Left renal pelvis (tissue), 4 donors: ENCODE data around the gene KANSL2. TPM values are rescaled to one million over a fixed set of nuclear protein-coding genes. Genes with fewer than 3 reads are reported as not detected.

Source experiments
- DNase-seq, 4 donors: peaks; one replicate each; pipeline ENCODE4 v3.0.0-alpha.2; 2013; ENCODE audit warnings: low read depth in 4 of 4, low spot score in 3 of 4
- polyA plus RNA-seq, 4 donors: library from polyadenylated mRNA; unstranded; fragments of 120-200 nt; gene quantifications; one replicate each; pipeline ENCODE4 v1.2.1, GENCODE V29; 2013; ENCODE audit not compliant: insufficient read length in 4 of 4

KANSL2 gene
- polyA plus RNA-seq, 4 donors = 33.6 to 57.1 (median 50.9) TPM

- no peak for DNase-seq
Observed at GRCh38 chr12:48615681-48616080, 66.4 kb downstream of the KANSL2 start.

DNA sequence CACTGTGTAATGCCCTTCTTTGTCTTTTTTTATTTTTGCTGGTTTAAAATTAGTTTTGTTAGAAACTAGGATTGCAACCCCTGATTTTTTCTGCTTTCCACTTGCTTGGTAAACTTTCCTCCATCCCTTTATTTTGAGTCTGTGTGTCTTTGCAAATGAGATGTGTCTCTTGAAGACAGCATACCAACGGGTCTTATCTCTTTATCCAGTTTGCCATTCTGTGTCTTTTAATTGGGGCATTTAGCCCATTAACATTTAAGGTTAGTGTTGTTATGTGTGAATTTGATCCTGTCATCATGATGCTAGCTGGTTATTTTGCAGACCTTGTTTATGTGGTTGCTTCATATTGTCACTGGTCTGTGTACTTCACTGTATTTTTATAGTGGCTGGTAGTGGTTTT, 68.7 kb downstream of the KANSL2 start:
- no peak for DNase-seq

Other genes with a start within 250 kb of the KANSL2 start
- gene ANP32D, start 209.7 kb downstream of the KANSL2 start, polyA plus RNA-seq = under 1 TPM in 1 of 4 donors, not detected in 3; 0.19 TPM
- under 1 TPM in 3 of 4 donors, not detected in 1; 0.34 to 0.53 (median 0.47) TPM for gene C12orf54, start 199.7 kb downstream of the KANSL2 start, polyA plus RNA-seq
- gene OR8S1, start 156.6 kb downstream of the KANSL2 start, polyA plus RNA-seq = not detected
- gene LALBA, start 112.2 kb downstream of the KANSL2 start, polyA plus RNA-seq = not detected
- gene CCNT1, start 34.5 kb upstream of the KANSL2 start, polyA plus RNA-seq = 10 to 100 TPM; 26.9 to 31.6 (median 30.7) TPM
- 100 to 1,000 TPM in 1 of 4 donors, 10 to 100 TPM in 3; 71.7 to 103 (median 80.4) TPM for gene ADCY6, start 106.9 kb upstream of the KANSL2 start, polyA plus RNA-seq
- gene CACNB3, start 136.3 kb upstream of the KANSL2 start, polyA plus RNA-seq = 10 to 100 TPM; 45.6 to 98.8 (median 62.3) TPM
- 100 to 1,000 TPM in 2 of 4 donors, 10 to 100 TPM in 2; 86.1 to 106 (median 102) TPM for gene DDX23, start 169.9 kb upstream of the KANSL2 start, polyA plus RNA-seq
- gene RND1, start 183.6 kb upstream of the KANSL2 start, polyA plus RNA-seq = 1 to 10 TPM; 2.5 to 6.0 (median 3.0) TPM
- gene FKBP11, start 243.3 kb upstream of the KANSL2 start, polyA plus RNA-seq = 10 to 100 TPM; 11.6 to 44.7 (median 17.2) TPM